ENCODE measurements around the gene KRTAP5-2. TPM values are rescaled to one million over a fixed set of nuclear protein-coding genes. Genes with fewer than 3 reads are reported as not detected.
"Not testable (repeated sequence)": the region's sequence is repeated elsewhere in the genome, so short reads cannot be mapped to it uniquely, and the experiment has no call there.

The KRTAP5-2 gene
- total RNA-seq, 1 donor from 2014 or later: not detected

DNA sequence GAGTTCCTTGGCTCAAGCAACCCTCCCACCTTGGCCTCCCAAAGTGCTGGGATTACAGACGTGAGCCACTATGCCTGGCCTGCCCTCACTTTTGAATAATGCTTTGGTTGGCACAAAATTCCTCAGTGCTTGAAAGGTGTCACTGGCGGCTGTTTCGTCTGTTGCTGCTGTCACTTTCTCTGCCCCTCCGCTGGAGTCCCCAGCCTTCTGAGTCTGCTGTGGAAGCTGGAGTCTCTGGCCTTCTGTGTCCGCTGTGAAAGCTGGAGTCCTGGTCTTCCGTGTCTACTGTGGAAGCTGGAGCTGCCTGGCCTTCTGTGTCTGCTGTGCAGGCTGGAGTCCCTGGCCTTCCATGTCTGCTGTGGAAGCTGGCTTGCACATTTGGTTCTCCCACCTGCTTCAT lies 8.1 kb downstream of the KRTAP5-2 start:
- no peak for DNase-seq (ENCODE audit: low read depth in 2 of 2)

- peak in 1 of 2 donors; percentile 31 for DNase-seq (ENCODE audit: low read depth in 2 of 2)
Measured at GRCh38 chr11:1589191-1589963, 8.7 kb downstream of the KRTAP5-2 start.

DNA sequence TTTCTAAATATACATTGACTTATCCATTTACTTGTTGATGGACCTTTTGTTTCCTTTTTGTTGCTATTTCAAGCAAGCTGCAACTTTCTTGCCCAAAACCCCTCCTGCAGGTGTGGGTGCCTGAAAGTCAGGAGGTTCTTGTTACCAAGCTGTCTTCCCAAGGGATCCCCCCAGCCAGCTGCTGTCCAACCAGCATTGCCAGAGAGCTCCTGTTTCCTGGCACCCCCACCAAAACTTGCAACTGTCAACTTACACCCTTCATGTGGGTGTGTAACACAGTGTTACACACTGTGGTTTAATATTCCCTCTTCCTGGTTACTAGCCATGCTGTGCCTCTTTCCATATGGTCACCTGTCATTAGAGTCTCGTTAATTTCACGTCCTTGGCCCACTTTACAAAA lies 11.4 kb downstream of the KRTAP5-2 start:
- no peak for DNase-seq (ENCODE audit: low read depth in 2 of 2)

DNA sequence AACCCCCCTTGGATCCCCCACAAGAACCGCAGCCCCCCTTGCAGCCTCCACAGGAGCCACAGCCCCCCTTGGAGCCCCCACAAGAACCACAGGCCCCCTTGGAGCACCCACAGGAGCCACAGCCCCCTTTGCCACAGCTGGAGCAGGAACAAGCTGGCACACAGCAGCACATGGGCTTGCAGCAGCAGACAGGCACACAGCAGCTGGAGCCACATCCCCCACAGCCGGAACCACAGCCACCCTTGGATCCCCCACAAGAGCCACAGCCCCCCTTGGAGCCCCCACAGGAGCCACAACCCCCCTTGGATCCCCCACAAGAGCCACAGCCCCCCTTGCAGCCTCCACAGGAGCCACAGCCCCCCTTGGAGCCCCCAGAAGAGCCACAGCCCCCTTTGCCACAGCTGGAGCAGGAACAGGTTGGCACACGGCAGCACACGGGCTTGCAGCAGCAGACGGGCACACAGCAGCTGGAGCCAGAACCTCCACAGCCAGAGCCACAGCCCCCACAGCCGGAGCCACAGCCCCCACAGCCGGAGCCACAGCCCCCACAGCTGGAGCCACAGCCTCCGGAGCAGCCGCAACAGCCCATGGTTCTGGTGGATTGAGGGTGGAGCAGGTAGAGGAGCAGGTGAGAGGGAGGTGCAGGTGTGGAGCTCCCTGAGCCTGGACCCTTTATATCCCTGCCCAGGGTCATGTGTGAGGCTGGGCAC lies 13.3 kb downstream of the KRTAP5-2 start, which contains the start of gene KRTAP5-1:
KRTAP5-1 (minus strand) TSS at position 623 of the 710 bp plus-strand sequence; CDS start at position 589, 34 bp downstream.
- DNase-seq (ENCODE audit: low read depth in 2 of 2): not testable (repeated sequence)

GRCh38 chr11:1582909-1583308 lies 15.2 kb downstream of the KRTAP5-2 start:
- not testable (repeated sequence) for DNase-seq (ENCODE audit: low read depth in 2 of 2)

DNA sequence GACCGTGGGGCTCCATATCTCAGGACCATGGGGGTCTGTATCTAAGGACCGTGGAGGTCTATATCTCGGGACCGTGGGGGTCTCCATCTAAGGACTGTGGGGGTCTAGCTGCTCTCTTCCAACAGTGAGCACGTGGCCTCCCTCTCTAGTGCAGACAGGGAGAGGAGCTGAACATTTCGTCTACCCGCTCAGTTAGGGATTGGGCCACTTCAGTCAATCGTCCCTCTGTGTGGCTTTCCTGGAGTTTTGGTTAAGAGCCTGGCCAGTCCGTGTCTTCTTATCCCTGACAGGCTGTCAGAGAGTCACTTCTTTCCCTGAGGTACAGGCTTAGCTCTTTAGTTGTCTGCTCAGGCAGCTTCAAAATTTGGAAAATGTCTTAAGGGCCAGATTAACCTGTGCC lies 16.1 kb downstream of the KRTAP5-2 start:
- no peak for DNase-seq (ENCODE audit: low read depth in 2 of 2)

- no peak for DNase-seq (ENCODE audit: low read depth in 2 of 2)
Measured at GRCh38 chr11:1576825-1577224, 21.3 kb downstream of the KRTAP5-2 start.

- DNase-seq (ENCODE audit: low read depth in 2 of 2): not testable (repeated sequence)
Measured at GRCh38 chr11:1575756-1576155, 22.3 kb downstream of the KRTAP5-2 start.

DNA sequence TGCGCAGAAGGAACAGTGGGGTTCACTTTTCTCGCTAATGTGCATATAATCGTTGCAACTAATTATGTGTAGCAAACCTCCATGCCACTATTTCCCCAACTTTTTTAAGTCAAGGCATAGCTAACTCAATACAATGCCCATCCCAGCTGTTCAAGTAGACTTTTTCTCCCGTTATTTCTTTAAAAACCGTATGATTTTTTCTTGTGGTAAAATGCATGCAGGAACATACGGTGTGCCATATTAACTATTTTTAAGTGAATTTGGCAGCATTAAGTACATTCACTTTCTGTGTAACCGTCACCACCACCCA lies 23.2 kb downstream of the KRTAP5-2 start:
- DNase-seq (ENCODE audit: low read depth in 2 of 2): no peak

GRCh38 chr11:1574238-1574932 lies 23.7 kb downstream of the KRTAP5-2 start:
- DNase-seq (ENCODE audit: low read depth in 2 of 2): peak in 1 of 2 donors; percentile 45

GRCh38 chr11:1573903-1574237 lies 24.2 kb downstream of the KRTAP5-2 start:
- no peak for DNase-seq (ENCODE audit: low read depth in 2 of 2)

GRCh38 chr11:1573077-1573902 lies 24.8 kb downstream of the KRTAP5-2 start:
- no peak for DNase-seq (ENCODE audit: low read depth in 2 of 2)

DNA sequence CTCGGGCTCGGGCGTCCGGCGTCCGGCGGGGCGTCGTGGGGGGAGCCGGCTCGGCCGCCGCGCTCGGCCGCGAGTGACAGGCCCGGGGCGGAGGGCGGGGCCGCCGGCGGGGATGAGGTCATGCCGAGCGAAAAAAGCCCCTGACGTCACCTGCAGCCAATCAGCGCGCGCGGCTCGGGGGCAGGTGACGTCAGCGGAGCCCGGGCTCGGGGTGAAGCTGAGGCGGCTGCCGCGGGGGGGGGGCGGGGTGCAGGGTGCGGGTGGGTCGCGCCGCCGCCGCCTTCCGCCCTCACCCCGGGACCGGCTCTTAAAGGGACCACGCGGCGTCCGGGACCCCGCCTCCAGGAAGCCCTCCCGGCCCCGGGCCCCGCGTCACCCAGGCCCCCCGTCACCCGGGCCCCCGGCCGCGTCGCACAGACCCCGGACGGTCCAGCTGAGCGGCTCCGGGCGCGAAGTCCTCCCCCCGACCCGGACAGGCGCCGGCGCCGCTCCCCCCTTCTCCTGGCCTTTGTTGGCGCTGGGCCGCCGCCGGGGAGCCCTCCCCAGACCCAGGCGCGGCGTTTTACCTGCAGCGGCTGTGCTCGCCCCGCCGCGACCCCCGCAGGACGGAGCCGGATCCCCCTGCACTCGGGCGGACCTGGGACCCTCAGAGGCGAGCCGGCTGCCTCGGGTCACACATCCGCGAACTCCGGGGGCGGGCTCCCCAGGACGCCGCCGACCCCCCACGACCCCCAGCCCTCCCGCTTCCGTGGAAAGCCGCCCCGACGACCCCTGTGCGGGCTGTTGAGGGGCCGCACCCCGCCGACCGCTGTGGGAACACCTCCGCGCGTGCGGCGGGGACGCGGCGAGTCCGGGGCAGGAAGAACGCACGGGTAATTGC lies 25.7 kb downstream of the KRTAP5-2 start, which contains the start of gene DUSP8:
DUSP8 (minus strand) TSS at position 75 of the 880 bp plus-strand sequence. CDS start 6,445 bp downstream, outside the sequence.
- DNase-seq (ENCODE audit: low read depth in 2 of 2): peak; percentile 64 to 89

DNA sequence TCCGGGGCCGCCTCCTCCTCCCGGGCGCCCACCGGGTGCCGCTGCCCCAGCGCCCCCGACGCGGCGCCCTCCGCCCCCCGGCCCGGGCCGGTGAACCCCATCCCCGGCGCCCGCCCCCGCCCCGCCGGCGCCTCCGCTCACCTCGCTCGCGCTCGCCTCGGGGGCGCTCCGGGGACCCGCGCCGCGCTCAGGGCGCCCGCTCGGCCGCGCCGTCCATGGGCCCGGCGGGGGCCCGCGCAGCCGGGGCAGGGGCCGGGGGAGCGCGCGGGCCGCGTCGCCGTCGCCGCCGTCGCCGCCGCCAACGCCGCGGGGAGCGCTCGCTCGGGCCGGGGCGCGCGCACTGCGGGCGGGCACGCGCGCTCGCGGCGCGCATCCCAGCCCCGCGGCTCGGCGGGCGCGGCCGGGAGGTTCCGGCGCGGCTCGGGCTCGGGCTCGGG lies 26.3 kb downstream of the KRTAP5-2 start:
- DNase-seq (ENCODE audit: low read depth in 2 of 2): no peak

DNA sequence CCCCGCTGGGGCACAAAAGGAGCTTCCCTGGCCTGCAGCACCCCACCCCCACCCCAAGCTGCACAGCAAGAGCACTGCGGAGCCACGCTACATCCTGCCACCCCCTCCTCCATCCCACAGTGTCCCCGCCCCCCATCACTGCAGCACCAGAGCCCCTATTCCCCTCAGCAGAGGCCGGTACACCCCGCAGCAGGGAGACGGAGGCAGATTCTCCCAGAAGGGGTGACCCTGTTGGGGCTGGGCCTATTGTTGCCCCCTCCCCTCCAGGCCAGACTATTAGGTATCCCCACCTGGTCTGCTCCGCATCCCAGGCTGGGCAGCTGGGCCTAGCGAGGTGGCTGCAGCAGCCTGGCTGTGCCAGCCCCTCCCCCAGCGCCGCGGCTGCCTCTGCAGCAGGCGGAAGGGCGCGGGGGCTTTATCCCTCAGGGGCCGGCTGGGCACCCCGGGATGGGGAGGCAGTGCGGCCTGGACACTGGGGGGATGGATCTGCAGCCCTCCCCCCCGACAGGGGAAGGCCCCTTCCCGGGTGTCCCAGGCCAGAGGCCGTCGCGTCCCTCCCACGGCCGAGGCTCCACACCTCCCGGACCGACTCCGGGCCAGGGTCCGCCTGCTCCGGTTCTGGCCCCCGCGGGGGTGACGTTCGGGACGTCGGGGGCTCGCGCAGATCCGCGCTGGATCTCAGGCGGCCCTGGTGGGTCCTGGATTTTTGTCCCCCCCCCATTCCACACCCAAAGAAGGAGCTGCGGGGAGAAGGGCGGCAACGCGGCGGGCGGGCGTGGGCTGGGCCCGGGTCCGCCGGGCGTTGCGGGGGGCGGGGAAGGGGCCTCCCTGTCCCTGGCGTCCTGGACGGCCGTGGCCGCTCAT lies 27.0 kb downstream of the KRTAP5-2 start:
- no peak for DNase-seq (ENCODE audit: low read depth in 2 of 2)

DNA sequence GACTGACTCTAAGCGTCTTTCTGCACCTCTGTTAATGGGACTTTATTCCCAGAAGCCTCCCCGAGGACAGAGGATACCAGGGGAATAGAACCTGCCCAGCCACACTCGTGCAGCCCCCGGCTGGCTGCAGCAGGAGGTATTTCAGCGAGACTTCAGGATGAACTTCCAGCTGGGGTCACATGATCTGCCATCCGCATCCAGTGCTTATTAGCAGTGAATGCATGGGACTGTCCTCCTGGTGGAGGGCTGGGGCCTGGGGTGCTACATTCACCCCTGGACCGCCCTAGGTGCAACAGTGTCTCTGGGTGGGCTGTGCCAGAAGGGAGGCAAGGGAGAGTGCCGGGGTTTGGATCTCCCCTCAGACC lies 27.6 kb downstream of the KRTAP5-2 start:
- DNase-seq (ENCODE audit: low read depth in 2 of 2): no peak

DNA sequence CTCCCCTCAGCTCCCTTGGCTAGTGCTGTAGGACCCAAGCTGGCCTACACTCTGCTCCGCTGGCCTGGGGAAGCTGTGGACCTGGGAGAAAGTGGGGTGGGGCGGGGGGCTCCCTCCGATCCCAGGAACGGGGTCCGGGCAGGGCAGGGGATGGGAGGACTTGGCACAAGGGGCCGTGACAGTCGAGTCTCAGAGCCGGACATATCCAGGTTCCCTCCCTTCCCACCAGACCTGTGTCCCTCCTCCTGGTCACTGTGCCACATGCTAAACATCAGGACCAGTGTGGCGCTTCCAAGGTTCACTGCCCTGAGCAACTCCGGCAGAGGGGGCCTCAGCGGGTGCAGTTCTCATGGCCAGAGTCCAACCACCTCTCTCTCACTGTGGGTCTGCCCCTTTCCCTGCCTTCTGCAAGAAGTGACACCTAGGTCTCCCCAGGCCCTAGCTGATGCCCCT lies 28.1 kb downstream of the KRTAP5-2 start:
- no peak for DNase-seq (ENCODE audit: low read depth in 2 of 2)

DNA sequence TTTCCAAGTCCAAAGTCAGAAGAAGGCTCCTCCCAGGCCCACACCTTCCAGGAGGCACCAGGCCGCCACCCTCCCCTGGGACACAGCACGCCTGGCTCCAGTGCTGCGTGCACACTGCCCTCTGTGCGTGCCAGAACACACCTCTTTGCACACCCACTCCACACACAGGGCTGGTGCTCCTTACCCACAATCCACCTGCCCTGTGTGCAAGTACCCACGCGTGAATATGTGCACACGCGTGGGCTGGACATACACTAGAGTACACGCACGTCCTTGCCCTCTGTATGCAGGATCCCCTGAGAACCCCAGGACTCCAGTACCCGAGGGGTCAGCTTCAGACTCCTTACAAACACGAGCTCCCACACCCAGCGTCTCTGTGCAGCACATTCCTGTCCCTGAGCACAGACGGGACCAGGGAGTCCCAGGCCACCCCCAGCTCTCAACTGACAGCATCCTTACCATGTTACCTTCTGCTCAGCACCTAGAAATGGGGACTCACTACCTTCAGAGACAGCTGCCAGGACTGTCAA lies 28.8 kb downstream of the KRTAP5-2 start:
- DNase-seq (ENCODE audit: low read depth in 2 of 2): no peak

DNA sequence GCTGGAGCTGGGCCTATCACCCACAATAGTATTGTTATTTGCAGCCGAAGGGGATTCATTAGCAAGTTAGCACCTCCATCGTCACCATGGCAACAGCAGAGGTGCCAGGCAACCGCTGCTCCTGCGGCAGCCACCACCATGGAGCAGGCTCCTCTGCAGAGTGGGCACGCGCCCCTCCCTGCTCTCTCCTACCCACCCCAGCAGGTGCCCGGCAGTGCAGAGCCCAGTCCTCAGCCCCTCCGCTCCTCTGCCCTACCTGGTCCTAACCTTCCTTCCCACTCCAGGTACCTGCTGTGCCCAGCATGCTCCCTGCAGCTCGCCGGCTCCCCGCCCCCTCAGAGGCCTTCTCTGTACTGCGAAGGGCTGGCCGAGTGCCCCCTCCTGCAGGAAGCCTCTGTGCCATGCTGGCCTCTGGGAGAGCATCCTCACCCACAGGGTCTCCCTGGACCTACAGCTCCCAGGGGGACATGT lies 29.6 kb downstream of the KRTAP5-2 start:
- DNase-seq (ENCODE audit: low read depth in 2 of 2): no peak
